ENCODE results near the gene SGPL1. TPM values are rescaled to one million over a fixed set of nuclear protein-coding genes. Genes with fewer than 3 reads are reported as not detected.

Gene SGPL1
- total RNA-seq, 4 donors from 2014 or later = 34.2 to 47.1 (median 43.1) TPM

GRCh38 chr10:70926226-70927000 is 110.7 kb downstream of the SGPL1 start:
- Histone ChIP-seq H3K4me3 (no peak overlapping the region), H3K27me3 (peaks cover 0 to 33% (median 0%) of the 10 kb centered on the region in 4 donors), H3K4me1 (peaks cover 0 to 36% (median 2%) of the 10 kb centered on the region in 3 donors), H3K36me3 (no peaks in the 10 kb centered on the region), H3K27ac (no peak overlapping the region), H3K9me3 (no peaks in the 10 kb centered on the region)
- 48 to 72% methylated on average over 10 of the region's 18 CpGs for WGBS, 2 donors
- TF ChIP-seq POLR2A (IDR thresholded peaks at IDR 0.05) = no peak
- TF ChIP-seq, protein P1, sequence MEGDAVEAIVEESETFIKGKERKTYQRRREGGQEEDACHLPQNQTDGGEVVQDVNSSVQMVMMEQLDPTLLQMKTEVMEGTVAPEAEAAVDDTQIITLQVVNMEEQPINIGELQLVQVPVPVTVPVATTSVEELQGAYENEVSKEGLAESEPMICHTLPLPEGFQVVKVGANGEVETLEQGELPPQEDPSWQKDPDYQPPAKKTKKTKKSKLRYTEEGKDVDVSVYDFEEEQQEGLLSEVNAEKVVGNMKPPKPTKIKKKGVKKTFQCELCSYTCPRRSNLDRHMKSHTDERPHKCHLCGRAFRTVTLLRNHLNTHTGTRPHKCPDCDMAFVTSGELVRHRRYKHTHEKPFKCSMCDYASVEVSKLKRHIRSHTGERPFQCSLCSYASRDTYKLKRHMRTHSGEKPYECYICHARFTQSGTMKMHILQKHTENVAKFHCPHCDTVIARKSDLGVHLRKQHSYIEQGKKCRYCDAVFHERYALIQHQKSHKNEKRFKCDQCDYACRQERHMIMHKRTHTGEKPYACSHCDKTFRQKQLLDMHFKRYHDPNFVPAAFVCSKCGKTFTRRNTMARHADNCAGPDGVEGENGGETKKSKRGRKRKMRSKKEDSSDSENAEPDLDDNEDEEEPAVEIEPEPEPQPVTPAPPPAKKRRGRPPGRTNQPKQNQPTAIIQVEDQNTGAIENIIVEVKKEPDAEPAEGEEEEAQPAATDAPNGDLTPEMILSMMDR (IDR thresholded peaks at IDR 0.05) = no peak
- no peak for DNase-seq
- intact Hi-C loops (cut with DNase I) = loop anchor here (5.0 kb wide), 1 partner anchor 281 kb away; no protein-coding TSS in a partner anchor

DNA sequence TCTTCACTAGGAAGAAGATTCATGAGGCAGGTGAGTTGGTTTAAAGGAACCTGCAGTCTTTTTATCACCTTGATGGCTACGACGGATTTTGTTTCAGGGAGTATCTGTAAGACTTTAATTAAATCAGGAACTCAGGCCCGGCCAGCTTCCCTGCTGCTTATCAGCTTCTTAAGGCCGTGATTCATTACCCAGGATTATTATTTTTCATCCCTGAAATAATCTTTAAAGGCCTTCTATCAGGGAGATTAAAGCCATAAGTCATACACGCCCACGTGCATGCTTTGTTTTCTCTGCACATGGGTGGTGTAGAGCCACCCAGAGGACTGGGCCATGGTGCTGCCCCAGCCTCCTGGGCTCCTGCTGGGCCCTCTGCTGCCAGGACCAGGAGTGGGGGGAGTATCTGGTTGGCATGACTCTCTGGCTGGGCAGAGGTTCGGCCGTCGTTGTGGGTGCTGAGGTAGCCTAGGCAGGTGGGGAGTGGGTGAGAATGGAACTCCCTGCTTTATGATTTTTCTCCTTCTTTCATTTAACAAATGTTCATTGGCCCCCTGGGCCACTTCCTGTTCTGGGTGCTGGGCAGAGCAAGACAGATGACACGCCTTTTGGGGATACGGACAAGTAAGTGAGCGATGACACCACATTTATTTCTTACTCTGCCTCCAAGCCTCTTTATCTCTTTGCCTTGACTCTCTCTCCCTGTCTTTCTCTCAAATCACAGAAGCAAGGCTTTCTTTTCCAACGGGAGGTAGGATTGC is 111.6 kb downstream of the SGPL1 start:
- H3K27ac ChIP-seq = no peak overlapping the region
- peaks cover 0 to 36% (median 2%) of the 10 kb centered on the region in 3 donors for H3K4me1 ChIP-seq
- peaks cover 0 to 34% (median 0%) of the 10 kb centered on the region in 4 donors for H3K27me3 ChIP-seq
- no peak for DNase-seq
- no peaks in the 10 kb centered on the region for H3K36me3 ChIP-seq
- H3K4me3 ChIP-seq = no peak overlapping the region
- 43 to 48% methylated on average over 13 of the region's 13 CpGs for WGBS, 2 donors
- intact Hi-C loops (cut with DNase I) = loop anchor here (5.0 kb wide), 1 partner anchor 280 kb away; no protein-coding TSS in a partner anchor
- no peak for TF ChIP-seq POLR2A (IDR thresholded peaks at IDR 0.05)
- TF ChIP-seq, protein P1 (IDR thresholded peaks at IDR 0.05) = no peak
- no peaks in the 10 kb centered on the region for H3K9me3 ChIP-seq

DNA sequence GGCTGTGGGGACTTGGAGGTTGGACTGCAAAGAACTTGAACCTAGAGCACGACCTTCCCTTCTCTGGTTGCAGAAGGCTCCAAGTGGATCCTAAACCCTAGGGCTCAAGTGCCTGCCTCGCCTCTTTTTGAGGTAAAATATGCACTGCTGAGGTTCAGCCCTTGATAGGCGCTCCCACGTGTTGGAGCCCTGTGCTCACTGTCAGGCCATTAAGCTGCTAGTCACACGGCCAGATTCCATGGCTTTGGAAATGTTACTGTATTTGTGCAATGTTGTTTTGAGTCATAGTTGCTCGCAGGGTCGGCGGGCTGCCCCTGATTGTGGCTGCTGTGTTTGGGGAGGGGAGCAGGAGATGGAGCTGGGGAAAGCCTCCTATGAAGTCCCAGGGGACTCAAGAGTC is 112.4 kb downstream of the SGPL1 start:
- Histone ChIP-seq H3K4me3 (no peak overlapping the region), H3K4me1 (peaks cover 0 to 36% (median 2%) of the 10 kb centered on the region in 3 donors), H3K36me3 (no peaks in the 10 kb centered on the region), H3K9me3 (no peaks in the 10 kb centered on the region), H3K27ac (no peak overlapping the region), H3K27me3 (peaks cover 0 to 39% (median 0%) of the 10 kb centered on the region in 4 donors)
- TF ChIP-seq, protein P1 (IDR thresholded peaks at IDR 0.05) = no peak
- no peak for TF ChIP-seq POLR2A (IDR thresholded peaks at IDR 0.05)
- intact Hi-C loops (cut with DNase I) = loop anchor here (5.0 kb wide), 1 partner anchor 279 kb away; no protein-coding TSS in a partner anchor
- no peak for DNase-seq
- 74 to 77% methylated on average over 3 to 5 of the region's 8 CpGs for WGBS, 2 donors

GRCh38 chr10:70930263-70931000 is 114.7 kb downstream of the SGPL1 start:
- Histone ChIP-seq H3K27ac (no peak overlapping the region), H3K9me3 (no peaks in the 10 kb centered on the region), H3K4me1 (peaks cover 0 to 26% (median 2%) of the 10 kb centered on the region in 3 donors), H3K4me3 (no peak overlapping the region), H3K27me3 (peaks cover 0 to 43% (median 0%) of the 10 kb centered on the region in 4 donors), H3K36me3 (no peaks in the 10 kb centered on the region)
- no peak for TF ChIP-seq POLR2A (IDR thresholded peaks at IDR 0.05)
- TF ChIP-seq, protein P1 (IDR thresholded peaks at IDR 0.05) = no peak
- WGBS, 2 donors = 54 to 67% methylated on average over 13 to 16 of the region's 17 CpGs
- DNase-seq = no peak
- intact Hi-C loops (cut with DNase I) = no loop called here

Small RNA genes within 50 kb of the gene (small RNA-seq; reads per million reads assigned to genes)
- 0 reads per million in 4 donors for gene RPS26P40

Other genes starting within 250 kb of the SGPL1 start
- gene PRF1, start 213.2 kb upstream of the SGPL1 start, total RNA-seq = 1 to 10 TPM in 3 of 4 donors, under 1 TPM in 1; 0.26 to 7.3 (median 6.5) TPM
- under 1 TPM in 3 of 4 donors, not detected in 1; 0.23 to 0.75 (median 0.38) TPM for gene ADAMTS14, start 143.4 kb upstream of the SGPL1 start, total RNA-seq
- not detected for gene TBATA, start 30.6 kb upstream of the SGPL1 start, total RNA-seq
- 10 to 100 TPM; 26.2 to 56.3 (median 41.5) TPM for gene PCBD1, start 72.6 kb downstream of the SGPL1 start, total RNA-seq

Measured in esophagus squamous epithelium (tissue), 5 donors.